ENCODE data around the gene ADAM17.
"Not testable (repeated sequence)": the region's sequence is repeated elsewhere in the genome, so short reads cannot be mapped to it uniquely, and the experiment has no call there.

The ADAM17 gene

GRCh38 chr2:9578467-9579235 lies 23.0 kb upstream of the ADAM17 start:
- DNase-seq (no peak), ATAC-seq (no peak)
- H3K4me1 Mint-ChIP-seq, result peaks cover 11% of the 10 kb centered on the region
- no peak overlapping the region for H3K4me3 Mint-ChIP-seq
- no peaks in the 10 kb centered on the region for H3K9me3 Mint-ChIP-seq
- H3K27me3 Mint-ChIP-seq, result no peaks in the 10 kb centered on the region
- H3K27ac Mint-ChIP-seq, result no peak overlapping the region

DNA sequence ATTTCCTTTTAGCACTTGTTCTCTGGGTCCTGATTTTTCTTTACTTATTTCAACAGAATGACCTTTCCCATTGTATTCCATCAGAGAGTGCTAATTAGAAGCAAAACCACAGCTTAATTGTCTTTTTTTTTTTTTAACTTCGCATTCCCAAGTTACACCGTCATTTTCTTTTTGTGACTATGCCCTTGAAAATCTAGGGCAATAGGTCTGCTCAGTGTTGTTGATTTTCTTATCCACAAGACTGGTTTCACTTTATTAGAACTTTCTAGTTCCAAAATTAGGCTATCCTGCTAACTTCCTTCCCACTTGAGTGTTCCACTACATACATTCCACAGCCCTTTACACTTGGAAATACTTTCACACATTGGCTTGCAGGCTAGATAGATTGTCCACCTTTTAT lies 18.7 kb upstream of the ADAM17 start:
- H3K27me3 Mint-ChIP-seq, result no peaks in the 10 kb centered on the region
- no peaks in the 10 kb centered on the region for H3K9me3 Mint-ChIP-seq
- no peak for ATAC-seq
- no peak overlapping the region for H3K27ac Mint-ChIP-seq
- H3K4me1 Mint-ChIP-seq, result peaks cover 21% of the 10 kb centered on the region
- no peak overlapping the region for H3K4me3 Mint-ChIP-seq
- no peak for DNase-seq

GRCh38 chr2:9573840-9574239 lies 18.2 kb upstream of the ADAM17 start:
- Mint-ChIP-seq H3K4me1 (peaks cover 21% of the 10 kb centered on the region), H3K27me3 (no peaks in the 10 kb centered on the region), H3K4me3 (no peak overlapping the region), H3K9me3 (no peaks in the 10 kb centered on the region), H3K27ac (no peak overlapping the region)
- peak; percentile 48 for ATAC-seq
- no peak for DNase-seq

- Mint-ChIP-seq H3K4me3 (no peak overlapping the region), H3K9me3 (no peaks in the 10 kb centered on the region), H3K27ac (no peak overlapping the region), H3K27me3 (no peaks in the 10 kb centered on the region), H3K4me1 (peaks cover 21% of the 10 kb centered on the region)
- ATAC-seq (peak; percentile 59), DNase-seq (no peak)
Measured at GRCh38 chr2:9573013-9573720, 17.5 kb upstream of the ADAM17 start.

DNA sequence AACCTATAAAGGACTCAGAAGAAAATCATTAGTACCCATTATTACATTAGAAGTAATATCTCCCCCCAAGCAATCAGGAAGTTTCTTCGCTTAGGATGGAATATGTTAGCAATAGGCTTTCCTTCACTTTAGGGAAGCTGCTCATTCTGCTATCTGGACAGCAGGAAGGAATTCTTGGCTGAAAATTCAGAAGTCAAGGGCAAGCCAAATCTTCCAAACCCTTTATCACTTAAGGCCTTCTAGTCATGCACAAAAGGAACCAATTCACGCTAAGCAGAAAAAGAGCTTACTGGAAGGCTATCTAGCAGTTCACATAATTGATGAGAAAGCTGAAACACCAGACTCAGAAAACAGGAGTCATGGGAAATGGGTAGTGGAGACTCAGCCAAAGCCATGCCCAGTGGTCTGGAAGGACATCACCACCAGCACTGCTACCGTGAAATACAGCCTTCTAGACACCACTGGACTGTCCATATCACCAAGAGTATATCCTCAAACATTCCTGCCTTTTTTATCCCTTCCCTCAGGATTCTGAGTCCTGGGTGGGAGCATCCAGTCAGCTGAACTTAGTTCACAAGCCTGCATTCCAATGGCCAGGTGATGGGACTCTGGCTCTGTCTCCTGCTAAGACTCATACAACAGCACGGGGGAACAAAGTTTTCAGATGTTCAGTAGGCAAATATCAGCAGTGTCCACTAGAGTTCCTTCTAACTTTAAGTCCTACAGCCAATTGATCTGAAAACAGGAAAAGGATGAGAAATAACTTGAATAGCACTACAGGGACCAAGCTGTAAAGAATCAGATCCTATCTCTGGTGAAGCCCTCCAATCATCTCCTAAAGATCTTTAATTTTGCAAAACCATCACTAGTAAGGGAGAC lies 14.8 kb upstream of the ADAM17 start:
- H3K9me3 Mint-ChIP-seq, result no peaks in the 10 kb centered on the region
- H3K4me3 Mint-ChIP-seq, result no peak overlapping the region
- ATAC-seq (no peak), DNase-seq (no peak)
- H3K27me3 Mint-ChIP-seq, result no peaks in the 10 kb centered on the region
- no peak overlapping the region for H3K27ac Mint-ChIP-seq
- H3K4me1 Mint-ChIP-seq, result peaks cover 24% of the 10 kb centered on the region

DNA sequence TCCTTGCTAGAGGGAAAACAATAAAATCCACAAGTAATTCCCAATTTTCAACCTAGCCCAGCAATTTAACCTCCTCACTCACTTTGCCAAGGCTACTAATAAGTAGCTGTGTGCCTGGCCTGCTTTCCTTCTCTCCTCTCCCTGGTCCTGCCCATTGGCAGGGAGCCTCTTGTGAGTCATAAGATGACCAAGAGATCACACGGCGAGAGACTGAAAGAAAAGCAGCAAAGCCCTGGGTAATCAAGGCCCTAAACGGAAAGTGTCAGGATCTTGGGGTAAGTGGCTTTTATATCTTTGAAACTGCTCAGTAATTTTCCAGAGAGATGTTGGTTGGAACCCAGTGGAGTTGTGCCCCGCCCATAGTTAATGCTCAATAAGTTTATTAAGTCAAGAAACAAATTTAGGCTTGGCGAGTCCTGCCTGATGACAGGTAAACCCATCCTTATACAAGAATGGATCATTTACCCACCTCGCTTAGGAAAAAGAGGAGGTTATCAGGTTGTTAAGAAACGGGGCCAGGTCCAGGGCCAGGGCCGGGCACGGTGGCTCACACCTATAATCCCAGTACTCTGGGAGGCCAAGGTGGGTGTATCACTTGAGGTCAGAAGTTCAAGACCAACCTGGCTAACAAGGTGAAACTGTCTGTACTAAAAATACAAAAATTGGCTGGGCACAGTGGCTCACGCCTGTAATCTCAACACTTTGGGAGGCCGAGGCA lies 10.0 kb upstream of the ADAM17 start:
- DNase-seq (no peak), ATAC-seq (no peak)
- Mint-ChIP-seq H3K9me3 (no peaks in the 10 kb centered on the region), H3K4me1 (peaks cover 6% of the 10 kb centered on the region), H3K27me3 (no peaks in the 10 kb centered on the region), H3K27ac (no peak overlapping the region), H3K4me3 (no peak overlapping the region)

DNA sequence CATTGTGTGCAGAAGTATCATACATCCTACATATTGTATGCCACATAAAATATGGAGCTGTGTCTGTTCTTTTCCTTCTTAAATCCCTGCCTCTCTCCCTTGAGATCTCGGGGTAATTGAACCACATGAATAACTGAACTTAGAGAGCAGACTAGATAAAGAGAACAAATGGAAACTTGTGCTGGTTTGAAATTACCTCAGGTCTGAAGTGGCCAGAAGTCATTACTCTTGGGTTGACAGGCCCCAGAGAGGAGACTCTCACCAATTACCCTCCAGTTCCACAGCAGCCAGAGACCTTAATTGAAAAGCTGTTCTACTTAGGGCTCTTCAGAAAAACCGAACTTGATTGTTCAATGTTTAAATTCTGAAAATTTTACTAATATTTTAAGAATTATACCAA lies 5.0 kb upstream of the ADAM17 start:
- Mint-ChIP-seq H3K4me3 (no peak overlapping the region), H3K4me1 (peaks cover 16% of the 10 kb centered on the region), H3K27ac (no peak overlapping the region), H3K9me3 (no peaks in the 10 kb centered on the region), H3K27me3 (no peaks in the 10 kb centered on the region)
- DNase-seq (no peak), ATAC-seq (no peak)

GRCh38 chr2:9558948-9559381 lies 3.3 kb upstream of the ADAM17 start:
- H3K27ac Mint-ChIP-seq, result no peak overlapping the region
- H3K4me3 Mint-ChIP-seq, result no peak overlapping the region

DNA sequence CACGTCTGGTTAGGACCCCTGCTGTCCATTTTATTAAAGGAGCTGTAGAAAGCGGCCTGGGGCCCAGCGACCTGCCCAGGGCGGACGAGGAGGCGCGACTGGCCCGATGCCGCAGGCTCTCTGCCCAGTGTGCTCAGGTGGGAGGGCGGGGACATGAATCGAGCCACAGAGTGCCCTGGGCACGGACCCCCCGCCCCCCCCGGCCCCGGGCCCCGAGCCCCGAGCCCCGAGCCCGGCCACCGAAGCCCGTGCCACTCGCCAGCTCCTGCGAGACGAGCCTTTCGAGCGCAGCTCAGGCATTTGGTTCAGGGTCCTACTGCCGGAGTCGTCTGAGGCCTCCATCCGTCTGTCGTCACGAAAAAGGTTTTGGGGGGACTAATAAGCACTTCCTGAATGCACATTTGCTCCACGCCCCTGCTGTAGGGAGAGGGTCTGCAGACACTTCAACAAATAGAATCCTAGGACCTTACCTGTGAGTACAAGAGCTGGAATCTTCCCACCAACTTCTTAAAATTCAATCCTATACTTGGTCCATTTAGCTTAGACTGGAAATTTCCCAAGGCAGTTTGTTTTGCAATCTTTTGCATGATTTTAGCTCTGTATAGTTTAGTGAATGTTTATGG lies 602 bp upstream of the ADAM17 start:
- Mint-ChIP-seq H3K9me3 (no peaks in the 10 kb centered on the region), H3K27me3 (no peaks in the 10 kb centered on the region), H3K27ac (peak overlapping the region; percentile 96 to 98), H3K4me1 (peaks cover 49% of the 10 kb centered on the region), H3K4me3 (peak overlapping the region; percentile 93 to 99)
- ATAC-seq (peak; percentile 47), DNase-seq (no peak)

More at GRCh38 chr2:9558948-9559381, 3.3 kb upstream of the ADAM17 start:
- H3K9me3 Mint-ChIP-seq, result no peaks in the 10 kb centered on the region
- no peaks in the 10 kb centered on the region for H3K27me3 Mint-ChIP-seq
- peaks cover 22% of the 10 kb centered on the region for H3K4me1 Mint-ChIP-seq
- ATAC-seq (no peak), DNase-seq (no peak)

DNA sequence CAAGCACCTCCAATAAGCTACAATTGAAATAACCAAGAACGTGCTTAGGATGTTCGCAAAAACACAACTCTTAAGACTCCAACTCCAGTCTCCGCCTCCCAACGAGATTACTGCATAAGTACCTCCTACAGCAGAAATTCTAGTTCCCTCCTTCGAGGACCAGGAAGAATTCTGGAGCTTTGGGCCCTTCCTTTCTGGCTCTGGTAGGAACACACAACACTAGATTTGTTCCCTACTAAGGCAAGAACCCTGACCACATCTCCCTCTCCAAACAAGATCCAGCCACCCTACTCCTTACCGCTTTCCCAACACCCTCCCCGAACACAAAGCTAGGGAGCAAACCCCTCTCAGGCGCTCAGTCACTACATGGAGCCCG lies 721 bp downstream of the ADAM17 start:
- Mint-ChIP-seq H3K9me3 (no peaks in the 10 kb centered on the region), H3K4me3 (peak overlapping the region; percentile 93 to 99), H3K27me3 (no peaks in the 10 kb centered on the region), H3K27ac (peak overlapping the region; percentile 96 to 98), H3K4me1 (peaks cover 58% of the 10 kb centered on the region)
- DNase-seq, result peak; percentile 33 to 39
- ATAC-seq, result no peak

GRCh38 chr2:9552219-9553178 lies 3.1 kb downstream of the ADAM17 start:
- H3K4me1 Mint-ChIP-seq, result peaks cover 71% of the 10 kb centered on the region
- peak overlapping the region; percentile 72 to 99 for H3K4me3 Mint-ChIP-seq
- DNase-seq (peak in 1 of 2 donors; percentile 12), ATAC-seq (peak; percentile 63)
- H3K27ac Mint-ChIP-seq, result peak overlapping the region; percentile 98
- no peaks in the 10 kb centered on the region for H3K27me3 Mint-ChIP-seq
- H3K9me3 Mint-ChIP-seq, result no peaks in the 10 kb centered on the region

- Mint-ChIP-seq H3K4me3 (peak overlapping the region; percentile 1 to 54), H3K4me1 (peaks cover 80% of the 10 kb centered on the region), H3K27ac (peak overlapping the region; percentile 19 to 85)
- H3K27me3 Mint-ChIP-seq, DNase-seq, ATAC-seq, H3K9me3 Mint-ChIP-seq: not testable (repeated sequence)
Measured at GRCh38 chr2:9550859-9551391, 4.7 kb downstream of the ADAM17 start.

DNA sequence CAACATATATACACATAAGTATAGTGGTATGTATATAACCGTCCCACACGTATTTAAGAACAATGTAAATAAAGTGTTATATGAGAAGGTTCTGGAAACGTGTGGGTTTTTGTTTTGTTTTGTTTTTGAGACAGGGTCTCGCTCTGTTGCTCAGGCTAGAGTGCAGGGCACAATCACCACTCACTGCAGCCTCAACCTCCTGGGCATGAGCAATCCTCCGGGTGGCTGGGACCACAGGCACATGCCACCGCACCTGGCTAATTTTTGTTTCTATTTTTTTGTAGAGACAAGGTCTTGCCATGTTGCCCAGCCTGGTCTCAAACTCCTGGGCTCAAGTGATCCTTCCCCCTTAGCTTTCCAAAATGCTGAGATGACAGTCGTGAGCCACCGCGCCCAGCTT lies 6.2 kb downstream of the ADAM17 start:
- Mint-ChIP-seq H3K4me1 (peaks cover 87% of the 10 kb centered on the region), H3K4me3 (no peak overlapping the region), H3K27ac (peak overlapping the region in 1 of 2 donors; percentile 54), H3K9me3 (no peaks in the 10 kb centered on the region), H3K27me3 (no peaks in the 10 kb centered on the region)
- no peak for ATAC-seq
- no peak for DNase-seq

DNA sequence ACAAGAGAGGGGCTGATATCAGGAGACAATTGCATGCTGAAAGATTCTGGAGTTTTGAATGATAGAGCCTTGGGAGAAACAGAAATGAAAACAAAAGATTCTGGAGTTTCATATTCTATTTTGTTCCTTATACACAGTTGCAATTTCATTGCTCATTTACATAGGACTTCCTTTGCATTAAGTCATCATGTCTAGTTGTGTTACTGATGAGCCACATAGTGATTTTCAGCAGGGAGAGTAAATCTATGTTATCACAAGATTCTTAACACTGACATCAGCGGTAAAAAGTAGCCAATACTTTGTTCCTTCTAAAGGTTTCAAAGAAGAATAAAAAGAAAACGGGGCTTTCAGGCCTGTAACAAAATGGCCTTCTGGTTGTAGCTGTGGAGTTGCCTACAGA lies 7.1 kb downstream of the ADAM17 start:
- Mint-ChIP-seq H3K27me3 (no peaks in the 10 kb centered on the region), H3K9me3 (no peaks in the 10 kb centered on the region)
- peak; percentile 65 for ATAC-seq

More for the DNA sequence above, 7.1 kb downstream of the ADAM17 start:
- H3K4me3 Mint-ChIP-seq, result peak overlapping the region; percentile 64 to 71
- peaks cover 86% of the 10 kb centered on the region for H3K4me1 Mint-ChIP-seq
- no peak for DNase-seq
- H3K27ac Mint-ChIP-seq, result peak overlapping the region; percentile 80 to 91
